HepG2 (cell line): Measurements from ENCODE around the gene RPF1. TPM values are rescaled to one million over a fixed set of nuclear protein-coding genes. Genes with fewer than 3 reads are reported as not detected.

Experiments
- GATA4 ChIP-seq: sonication (generic); IDR thresholded peaks from 2 replicates; pipeline ENCODE4 v1.6.1; 2016; ENCODE audit warnings: antibody characterized with exemption, low read depth, borderline replicate concordance
- HES4 ChIP-seq: sonication (generic); formaldehyde crosslinking; IDR thresholded peaks from 2 replicates; pipeline ENCODE4 v1.9.0; 2021; ENCODE audit warnings: mild to moderate bottlenecking, missing genetic modification reagents, borderline replicate concordance
- HNRNPLL ChIP-seq: fragments of 200-400 bp; formaldehyde crosslinking; IDR thresholded peaks from 2 replicates; pipeline ENCODE4 v1.6.1; 2017; ENCODE audit warnings: mild to moderate bottlenecking, low read depth, low read length; ENCODE audit not compliant: poor library complexity, severe bottlenecking
- MIER3 ChIP-seq: IDR thresholded peaks from 2 replicates; pipeline ENCODE4 v1.6.1; 2016; ENCODE audit warnings: missing compliant biosample characterization, borderline replicate concordance
- NFYB ChIP-seq: sonication (generic); formaldehyde crosslinking; IDR thresholded peaks from 2 replicates; pipeline ENCODE4 v1.4.0; 2020; ENCODE audit warnings: missing genetic modification reagents
- PHF21A ChIP-seq: sonication (generic); formaldehyde crosslinking; IDR thresholded peaks from 2 replicates; pipeline ENCODE4 v1.5.0; 2020; ENCODE audit warnings: mild to moderate bottlenecking, missing genetic modification reagents
- SRY ChIP-seq: sonication (generic); formaldehyde crosslinking; IDR thresholded peaks from 2 replicates; pipeline ENCODE4 v1.8.0; 2022; ENCODE audit warnings: mild to moderate bottlenecking, missing genetic modification reagents
- ZMYM3 ChIP-seq: sonication (generic); formaldehyde crosslinking; IDR thresholded peaks from 2 replicates; pipeline ENCODE4 v1.5.1; 2020; ENCODE audit warnings: mild to moderate bottlenecking, missing genetic modification reagents
- ZNF337 ChIP-seq: sonication (generic); formaldehyde crosslinking; IDR thresholded peaks from 2 replicates; pipeline ENCODE4 v1.5.1; 2020; ENCODE audit warnings: missing genetic modification reagents, low read depth, mild to moderate bottlenecking, borderline replicate concordance
- polyA plus RNA-seq, 8 experiments: library from polyadenylated mRNA; depleted of rRNA in 3 of 8; stranded (reverse) in 7 of 8; unstranded in 1 of 8; fragments of >200 nt; fragmentation: Illumina TruSeq in 4 of 8; extraction: Trizol in 4 of 8; gene quantifications; 2 replicates each; pipeline versions ENCODE4 v1.2.1 to v1.2.3, GENCODE V29; 2011 to 2016; ENCODE audit warnings: low read depth in 4 of 8, missing spikeins in 1 of 8, mixed read lengths in 1 of 8; ENCODE audit not compliant: insufficient read depth in 1 of 8
- total RNA-seq, 5 experiments: library from RNA; depleted of rRNA; stranded (reverse); fragments of >200 nt; fragmentation: Illumina TruSeq; extraction: Trizol; gene quantifications; 2 replicates each; pipeline ENCODE4 v1.2.3, GENCODE V29; 2016; ENCODE audit warnings: low read depth in 1 of 5
- TF ChIP-seq, protein P1 (sequence below): IDR thresholded peaks from 2 replicates; pipeline ENCODE4 v1.6.1; 2016; ENCODE audit warnings: low read depth
- TF ChIP-seq, protein P2 (sequence below): sonication (generic); formaldehyde crosslinking; IDR thresholded peaks from 2 replicates; pipeline ENCODE4 v1.8.0; 2022; ENCODE audit warnings: mild to moderate bottlenecking, missing genetic modification reagents, borderline replicate concordance
- TF ChIP-seq, protein P3 (sequence below): sonication (generic); formaldehyde crosslinking; IDR thresholded peaks from 2 replicates; pipeline ENCODE4 v1.5.0; 2020; ENCODE audit warnings: missing genetic modification reagents

Gene RPF1
- total and polyA plus RNA-seq, 2 of the 13 experiments (the other 11 are each of a cell fraction or from before 2014, with no cell fraction given) = 23.0 to 39.0 TPM

DNA sequence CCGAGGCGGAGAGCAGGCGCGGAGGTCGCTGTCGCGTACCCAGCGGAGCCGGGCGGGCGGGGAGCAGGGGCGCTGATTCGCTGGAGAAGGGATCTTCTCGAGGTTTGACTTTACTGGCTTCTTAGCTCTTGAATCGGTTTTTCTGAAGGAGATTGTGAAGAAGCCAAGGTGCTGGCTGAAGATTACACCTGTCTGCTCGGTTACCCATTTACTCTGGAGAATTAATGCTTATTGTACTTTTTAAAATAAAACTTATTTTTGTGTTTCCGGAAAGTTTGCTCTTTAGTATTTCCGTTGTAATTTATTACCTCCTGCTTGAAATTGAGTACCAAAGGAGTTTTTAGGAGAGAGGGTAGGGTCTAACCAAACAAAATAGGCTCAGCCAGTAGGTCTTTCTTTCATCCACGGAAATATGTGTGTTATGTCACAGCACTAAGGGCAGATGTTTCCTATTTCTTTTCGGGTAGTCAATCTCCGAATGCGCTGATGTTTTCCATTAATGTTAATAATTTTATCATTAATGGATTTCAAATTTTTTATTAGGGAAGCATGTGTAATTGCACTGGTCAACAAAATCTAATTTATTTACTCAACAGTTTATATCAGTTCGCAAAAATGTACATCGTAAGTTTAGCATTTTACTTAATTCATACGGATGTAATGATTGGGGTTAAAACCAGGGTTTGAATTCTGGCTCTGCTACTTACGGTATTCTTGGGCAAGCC lies 27.8 kb downstream of the RPF1 start (continued):
- TF ChIP-seq HNRNPLL = peak; percentile 84
- TF ChIP-seq ZMYM3 (CRISPR knock-in tag) = 0 out of 2 replicates have a peak, but pooled peaks have one; percentile 21
- TF ChIP-seq, protein P1, sequence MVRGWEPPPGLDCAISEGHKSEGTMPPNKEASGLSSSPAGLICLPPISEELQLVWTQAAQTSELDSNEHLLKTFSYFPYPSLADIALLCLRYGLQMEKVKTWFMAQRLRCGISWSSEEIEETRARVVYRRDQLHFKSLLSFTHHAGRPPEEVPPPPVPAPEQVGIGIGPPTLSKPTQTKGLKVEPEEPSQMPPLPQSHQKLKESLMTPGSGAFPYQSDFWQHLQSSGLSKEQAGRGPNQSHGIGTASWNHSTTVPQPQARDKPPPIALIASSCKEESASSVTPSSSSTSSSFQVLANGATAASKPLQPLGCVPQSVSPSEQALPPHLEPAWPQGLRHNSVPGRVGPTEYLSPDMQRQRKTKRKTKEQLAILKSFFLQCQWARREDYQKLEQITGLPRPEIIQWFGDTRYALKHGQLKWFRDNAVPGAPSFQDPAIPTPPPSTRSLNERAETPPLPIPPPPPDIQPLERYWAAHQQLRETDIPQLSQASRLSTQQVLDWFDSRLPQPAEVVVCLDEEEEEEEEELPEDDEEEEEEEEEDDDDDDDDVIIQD = no peak
- TF ChIP-seq MIER3 (CRISPR knock-in tag) = no peak
- 0 out of 2 replicates have a peak, but pooled peaks have one; percentile 33 for TF ChIP-seq ZNF337 (CRISPR knock-in tag)
- 0 out of 2 replicates have a peak, but pooled peaks have one; percentile 0 for TF ChIP-seq GATA4
- peak; percentile 33; the same call in 1 of the 2 replicates for TF ChIP-seq SRY
- TF ChIP-seq NFYB (CRISPR knock-in tag) = peak; percentile 15; the same call in 1 of the 2 replicates
- TF ChIP-seq, protein P2, sequence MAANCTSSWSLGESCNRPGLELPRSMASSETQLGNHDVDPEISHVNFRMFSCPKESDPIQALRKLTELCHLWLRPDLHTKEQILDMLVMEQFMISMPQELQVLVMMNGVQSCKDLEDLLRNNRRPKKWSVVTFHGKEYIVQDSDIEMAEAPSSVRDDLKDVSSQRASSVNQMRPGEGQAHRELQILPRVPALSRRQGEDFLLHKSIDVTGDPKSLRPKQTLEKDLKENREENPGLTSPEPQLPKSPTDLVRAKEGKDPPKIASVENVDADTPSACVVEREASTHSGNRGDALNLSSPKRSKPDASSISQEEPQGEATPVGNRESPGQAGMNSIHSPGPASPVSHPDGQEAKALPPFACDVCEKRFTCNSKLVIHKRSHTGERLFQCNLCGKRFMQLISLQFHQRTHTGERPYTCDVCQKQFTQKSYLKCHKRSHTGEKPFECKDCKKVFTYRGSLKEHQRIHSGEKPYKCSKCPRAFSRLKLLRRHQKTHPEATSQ (CRISPR knock-in tag) = peak; percentile 28; the same call in 1 of the 2 replicates
- 0 out of 2 replicates have a peak, but pooled peaks have one; percentile 1 for TF ChIP-seq PHF21A
- TF ChIP-seq HES4 (CRISPR knock-in tag) = no peak
- TF ChIP-seq, protein P3, sequence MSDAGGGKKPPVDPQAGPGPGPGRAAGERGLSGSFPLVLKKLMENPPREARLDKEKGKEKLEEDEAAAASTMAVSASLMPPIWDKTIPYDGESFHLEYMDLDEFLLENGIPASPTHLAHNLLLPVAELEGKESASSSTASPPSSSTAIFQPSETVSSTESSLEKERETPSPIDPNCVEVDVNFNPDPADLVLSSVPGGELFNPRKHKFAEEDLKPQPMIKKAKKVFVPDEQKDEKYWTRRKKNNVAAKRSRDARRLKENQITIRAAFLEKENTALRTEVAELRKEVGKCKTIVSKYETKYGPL = no peak
- TF ChIP-seq, all 625 proteins: peak for 28
